Measurements from ENCODE around the gene ADRA1B. TPM values are rescaled to one million over a fixed set of nuclear protein-coding genes. Genes with fewer than 3 reads are reported as not detected.

ADRA1B gene
- polyA plus RNA-seq, 3 donors = not detected

DNA sequence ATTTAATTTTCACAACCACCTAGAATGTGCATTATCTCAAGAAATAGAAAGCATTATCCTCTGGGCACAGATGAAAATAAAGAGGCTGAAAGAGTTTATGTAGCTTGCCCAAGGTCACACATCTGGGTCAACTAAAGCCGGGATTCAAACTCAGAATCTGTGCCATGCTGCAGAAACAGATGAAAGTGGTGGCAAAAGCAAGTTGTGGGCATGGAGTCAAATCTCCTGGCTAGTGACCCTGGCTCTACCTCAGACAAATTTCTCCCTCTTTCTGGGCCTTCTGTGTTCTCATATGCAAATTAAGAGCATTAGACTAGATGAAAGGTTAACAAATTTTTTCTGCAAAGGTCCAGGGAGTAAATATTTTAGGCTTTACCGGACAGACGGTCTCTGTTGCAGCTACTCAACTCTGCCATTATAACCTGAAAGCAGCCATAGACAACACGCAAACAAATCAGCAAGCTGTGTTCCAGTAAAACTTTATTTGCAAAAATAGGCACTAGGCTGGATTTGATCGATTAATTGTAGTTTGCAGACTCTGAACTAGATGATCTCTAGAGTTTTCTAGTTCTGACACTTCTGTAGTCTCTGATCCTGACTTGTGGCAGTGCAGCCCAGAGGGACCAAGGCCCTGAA is 6.0 kb upstream of the ADRA1B start:
- H3K27ac ChIP-seq (ENCODE audit: low read depth in 1 of 2, low read length in 2 of 2) = no peak overlapping the region
- no peak overlapping the region for H3K4me2 ChIP-seq (replicated peaks; ENCODE audit: extremely low read depth, low read length, poor library complexity, severe bottlenecking)
- DNase-seq = no peak
- H3K4me1 ChIP-seq (ENCODE audit: control insufficient read depth in 1 of 2, insufficient read depth in 2 of 2, low read length in 2 of 2) = no peaks in the 10 kb centered on the region
- no peaks in the 10 kb centered on the region for H3K36me3 ChIP-seq (replicated peaks in 1 of 2; ENCODE audit: control insufficient read depth in 1 of 2, insufficient read depth in 2 of 2, low read length in 2 of 2)
- Mint-ChIP-seq H3K4me3 (no peak overlapping the region), H3K36me3 (no peaks in the 10 kb centered on the region), H3K27ac (no peak overlapping the region), H3K9me3 (no peaks in the 10 kb centered on the region), H3K27me3 (ENCODE audit: low read depth in 3 of 3) (peaks cover 15 to 35% (median 21%) of the 10 kb centered on the region in 3 donors), H3K4me1 (peaks cover 2% of the 10 kb centered on the region)
- H2AFZ ChIP-seq (ENCODE audit: insufficient read depth, low read depth, low read length, poor library complexity, severe bottlenecking) = no peak overlapping the region
- WGBS (ENCODE audit: insufficient coverage) = 96% methylated on average over 2 of the region's 5 CpGs
- H3K27me3 ChIP-seq (ENCODE audit: control insufficient read depth in 2 of 2, insufficient read depth in 2 of 2, low read length in 2 of 2) = peaks cover 22 to 30% of the 10 kb centered on the region in 2 donors
- intact Hi-C loops (cut with micrococcal nuclease) = no loop called here
- H3K9me3 ChIP-seq (replicated peaks in 1 of 2; ENCODE audit: control insufficient read depth in 1 of 2, insufficient read depth in 1 of 2, low read length in 2 of 2) = no peaks in the 10 kb centered on the region
- no peak overlapping the region for H3K4me3 ChIP-seq (replicated peaks in 1 of 3; ENCODE audit: low read depth in 2 of 3, low read length in 3 of 3)
- H4K20me1 ChIP-seq (ENCODE audit: insufficient read depth, low read length) = no peaks in the 10 kb centered on the region
- H3K79me2 ChIP-seq (ENCODE audit: insufficient read depth, low read length) = no peaks in the 10 kb centered on the region
- TF ChIP-seq, protein P1, sequence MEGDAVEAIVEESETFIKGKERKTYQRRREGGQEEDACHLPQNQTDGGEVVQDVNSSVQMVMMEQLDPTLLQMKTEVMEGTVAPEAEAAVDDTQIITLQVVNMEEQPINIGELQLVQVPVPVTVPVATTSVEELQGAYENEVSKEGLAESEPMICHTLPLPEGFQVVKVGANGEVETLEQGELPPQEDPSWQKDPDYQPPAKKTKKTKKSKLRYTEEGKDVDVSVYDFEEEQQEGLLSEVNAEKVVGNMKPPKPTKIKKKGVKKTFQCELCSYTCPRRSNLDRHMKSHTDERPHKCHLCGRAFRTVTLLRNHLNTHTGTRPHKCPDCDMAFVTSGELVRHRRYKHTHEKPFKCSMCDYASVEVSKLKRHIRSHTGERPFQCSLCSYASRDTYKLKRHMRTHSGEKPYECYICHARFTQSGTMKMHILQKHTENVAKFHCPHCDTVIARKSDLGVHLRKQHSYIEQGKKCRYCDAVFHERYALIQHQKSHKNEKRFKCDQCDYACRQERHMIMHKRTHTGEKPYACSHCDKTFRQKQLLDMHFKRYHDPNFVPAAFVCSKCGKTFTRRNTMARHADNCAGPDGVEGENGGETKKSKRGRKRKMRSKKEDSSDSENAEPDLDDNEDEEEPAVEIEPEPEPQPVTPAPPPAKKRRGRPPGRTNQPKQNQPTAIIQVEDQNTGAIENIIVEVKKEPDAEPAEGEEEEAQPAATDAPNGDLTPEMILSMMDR (IDR thresholded peaks at IDR 0.05) = no peak
- H3K9ac ChIP-seq (ENCODE audit: insufficient read depth, low read length, poor library complexity, severe bottlenecking) = no peak overlapping the region

DNA sequence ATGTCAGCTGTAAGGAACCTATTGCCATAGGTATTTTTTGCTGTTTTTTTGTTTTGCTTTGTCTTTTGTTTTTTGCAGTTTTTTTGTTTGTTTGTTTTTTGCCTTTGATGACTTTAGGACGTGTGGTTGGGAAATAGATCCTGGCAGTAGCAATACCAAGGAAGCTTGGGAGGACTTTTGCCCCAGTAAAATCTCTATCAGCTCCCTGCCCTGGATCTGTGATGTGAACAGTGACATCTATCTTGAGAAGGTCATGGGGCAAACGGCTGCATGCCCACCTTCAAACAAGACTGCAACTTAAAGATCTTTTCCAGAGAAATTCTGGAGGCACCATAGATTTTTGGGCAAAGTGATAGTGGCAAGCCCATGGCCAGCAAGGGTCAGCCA is 5.4 kb upstream of the ADRA1B start:
- Mint-ChIP-seq H3K36me3 (no peaks in the 10 kb centered on the region), H3K4me1 (peaks cover 6% of the 10 kb centered on the region), H3K27me3 (ENCODE audit: low read depth in 3 of 3) (peaks cover 20 to 38% (median 26%) of the 10 kb centered on the region in 3 donors), H3K27ac (no peak overlapping the region), H3K4me3 (no peak overlapping the region), H3K9me3 (peaks cover 0 to 4% (median 0%) of the 10 kb centered on the region in 7 donors)
- no peaks in the 10 kb centered on the region for H4K20me1 ChIP-seq (ENCODE audit: insufficient read depth, low read length)
- intact Hi-C loops (cut with micrococcal nuclease) = no loop called here
- H3K4me1 ChIP-seq (ENCODE audit: control insufficient read depth in 1 of 2, insufficient read depth in 2 of 2, low read length in 2 of 2) = peaks cover 0 to under 1% of the 10 kb centered on the region in 2 donors
- H3K27me3 ChIP-seq (ENCODE audit: control insufficient read depth in 2 of 2, insufficient read depth in 2 of 2, low read length in 2 of 2) = peaks cover 27 to 35% of the 10 kb centered on the region in 2 donors
- no peak overlapping the region for H3K4me3 ChIP-seq (replicated peaks in 1 of 3; ENCODE audit: low read depth in 2 of 3, low read length in 3 of 3)
- TF ChIP-seq, protein P1 (IDR thresholded peaks at IDR 0.05) = no peak
- H3K36me3 ChIP-seq (replicated peaks in 1 of 2; ENCODE audit: control insufficient read depth in 1 of 2, insufficient read depth in 2 of 2, low read length in 2 of 2) = no peaks in the 10 kb centered on the region
- DNase-seq = no peak
- no peak overlapping the region for H3K4me2 ChIP-seq (replicated peaks; ENCODE audit: extremely low read depth, low read length, poor library complexity, severe bottlenecking)
- WGBS (ENCODE audit: insufficient coverage) = no CpG with 5 or more reads among the region's 2 CpGs
- no peaks in the 10 kb centered on the region for H3K9me3 ChIP-seq (replicated peaks in 1 of 2; ENCODE audit: control insufficient read depth in 1 of 2, insufficient read depth in 1 of 2, low read length in 2 of 2)
- no peak overlapping the region for H3K9ac ChIP-seq (ENCODE audit: insufficient read depth, low read length, poor library complexity, severe bottlenecking)
- no peak overlapping the region for H2AFZ ChIP-seq (ENCODE audit: insufficient read depth, low read depth, low read length, poor library complexity, severe bottlenecking)
- no peak overlapping the region for H3K27ac ChIP-seq (ENCODE audit: low read depth in 1 of 2, low read length in 2 of 2)
- no peaks in the 10 kb centered on the region for H3K79me2 ChIP-seq (ENCODE audit: insufficient read depth, low read length)
